Gastroesophageal sphincter (tissue), 4 donors: ENCODE results near the gene MAP6. TPM values are rescaled to one million over a fixed set of nuclear protein-coding genes. Genes with fewer than 3 reads are reported as not detected.

Experiments
- ATAC-seq: fragments of 150-250 bp; one replicate; pipeline ENCODE4 v1.9.1; 2016; ENCODE audit warnings: mild to moderate bottlenecking, moderate library complexity
- H3K27ac ChIP-seq, 4 donors: fragments of 200-600 bp; sonication (generic) in 3 of 4; 1 replicate in 3 of 4; 2 replicates in 1 of 4; pipeline ENCODE4 v1.5.1; 2016 to 2019
- H3K27me3 ChIP-seq: fragments of 200-600 bp; sonication (generic); one replicate; pipeline ENCODE4 v1.5.1; 2019
- H3K36me3 ChIP-seq, 2 donors: fragments of 200-600 bp; sonication (generic); one replicate each; pipeline ENCODE4 v1.5.1; 2019; ENCODE audit warnings: control low read depth in 1 of 2
- H3K4me1 ChIP-seq, 3 donors: fragments of 200-600 bp; sonication (generic); 1 replicate in 2 of 3; 2 replicates in 1 of 3; pipeline ENCODE4 v1.5.1; 2016 to 2019; ENCODE audit warnings: control low read depth in 2 of 3
- H3K4me3 ChIP-seq, 2 donors: fragments of 200-600 bp; sonication (generic); one replicate each; pipeline ENCODE4 v1.5.1; 2019; ENCODE audit warnings: mild to moderate bottlenecking in 1 of 2, moderate library complexity in 1 of 2
- H3K9me3 ChIP-seq, 3 donors: fragments of 200-600 bp; sonication (generic); one replicate each; pipeline ENCODE4 v1.5.1; 2017 to 2019; ENCODE audit warnings: control low read depth in 2 of 3
- EP300 ChIP-seq: sonication (generic); formaldehyde crosslinking; IDR thresholded peaks from one replicate; pipeline ENCODE4 v1.6.1; 2017; ENCODE audit warnings: antibody characterized with exemption, mild to moderate bottlenecking
- POLR2A ChIP-seq, 2 donors: fragments of 450-650 bp; IDR thresholded peaks; one replicate each; pipeline ENCODE4 v1.6.1; 2017; ENCODE audit warnings: antibody characterized with exemption in 2 of 2, mild to moderate bottlenecking in 2 of 2, moderate library complexity in 1 of 2
- POLR2AphosphoS5 ChIP-seq: sonication (generic); formaldehyde crosslinking; IDR thresholded peaks from one replicate; pipeline ENCODE4 v1.6.1; 2017; ENCODE audit warnings: antibody characterized with exemption
- WGBS, 2 donors: methylation state at CpG; one replicate each; pipeline ENCODE4 v1.1.5; 2018; ENCODE audit warnings: low coverage in 1 of 2; 5-methylcytosine and 5-hydroxymethylcytosine counted together
- total RNA-seq, 4 donors: library from RNA; depleted of rRNA; stranded (reverse); fragments of >200 nt; gene quantifications; one replicate each; pipeline ENCODE4 v1.1.0, GENCODE V29; 2016
- TF ChIP-seq, protein P1 (sequence below), 4 experiments: fragments of 200-600 bp in 2 of 4; fragments of 450-650 bp in 2 of 4; sonication (generic) in 1 of 4; IDR thresholded peaks; one replicate each; pipeline ENCODE4 v1.5.1; 2017 to 2019; ENCODE audit warnings: antibody characterized with exemption in 4 of 4, mild to moderate bottlenecking in 2 of 4, moderate library complexity in 2 of 4

Gene MAP6
- total RNA-seq, 4 donors from 2014 or later = 23.3 to 35.5 (median 25.5) TPM

DNA sequence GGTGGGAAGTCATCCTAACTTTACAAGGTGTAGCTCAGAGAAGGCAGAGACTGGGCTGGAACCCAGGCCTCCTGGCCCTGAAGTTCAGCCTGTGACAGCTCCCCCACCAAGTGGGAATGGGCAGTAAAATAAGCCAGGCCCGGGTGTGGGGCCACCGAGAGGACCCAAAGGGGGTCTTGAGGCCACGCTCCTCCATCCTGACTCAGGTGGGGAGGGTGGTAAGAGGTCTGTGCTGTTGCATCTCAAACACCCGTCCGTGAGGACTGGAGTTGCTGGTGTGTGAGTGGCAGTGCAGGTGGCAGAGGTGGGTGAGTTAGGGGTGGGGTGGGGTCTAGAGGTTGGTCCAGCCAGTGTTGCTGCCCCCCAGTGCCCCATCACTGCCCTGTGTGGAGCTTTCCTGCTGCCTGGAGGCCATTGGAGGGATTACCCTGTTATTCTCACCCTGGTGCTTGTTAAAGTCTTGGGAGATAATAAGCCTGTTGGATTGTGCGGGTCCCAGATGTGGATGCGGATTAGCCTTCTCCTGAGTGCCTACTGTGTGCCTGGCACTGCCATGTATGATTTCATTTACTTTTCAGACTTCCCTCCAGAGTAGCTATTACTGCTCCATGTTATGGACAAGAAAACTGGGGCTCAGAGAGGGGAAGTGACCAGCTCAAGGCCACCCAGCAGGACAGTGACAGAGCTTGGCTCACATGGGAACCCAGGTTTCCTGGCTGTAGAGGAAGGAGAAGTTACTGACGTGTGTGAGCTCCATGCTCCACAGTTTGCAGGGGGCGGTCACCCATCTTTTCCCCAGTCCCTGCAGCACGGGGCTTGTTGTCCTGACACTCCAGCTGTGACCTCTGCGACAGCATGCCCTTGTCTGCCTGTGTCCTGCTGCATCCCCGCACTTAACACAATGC, 93.9 kb downstream of the MAP6 start:
- H3K36me3 ChIP-seq = peaks cover 0 to 49% of the 10 kb centered on the region in 2 donors
- no peak for ATAC-seq
- no peak overlapping the region for H3K4me3 ChIP-seq
- peak overlapping the region in 2 of 4 donors; percentile 23 to 42 for H3K27ac ChIP-seq
- WGBS, 2 donors = 56% methylated on average over 5 of the region's 12 CpGs; no CpG with 5 or more reads in 1 of the 2 donors
- no peaks in the 10 kb centered on the region for H3K27me3 ChIP-seq
- TF ChIP-seq POLR2AphosphoS5 = no peak
- TF ChIP-seq, protein P1, sequence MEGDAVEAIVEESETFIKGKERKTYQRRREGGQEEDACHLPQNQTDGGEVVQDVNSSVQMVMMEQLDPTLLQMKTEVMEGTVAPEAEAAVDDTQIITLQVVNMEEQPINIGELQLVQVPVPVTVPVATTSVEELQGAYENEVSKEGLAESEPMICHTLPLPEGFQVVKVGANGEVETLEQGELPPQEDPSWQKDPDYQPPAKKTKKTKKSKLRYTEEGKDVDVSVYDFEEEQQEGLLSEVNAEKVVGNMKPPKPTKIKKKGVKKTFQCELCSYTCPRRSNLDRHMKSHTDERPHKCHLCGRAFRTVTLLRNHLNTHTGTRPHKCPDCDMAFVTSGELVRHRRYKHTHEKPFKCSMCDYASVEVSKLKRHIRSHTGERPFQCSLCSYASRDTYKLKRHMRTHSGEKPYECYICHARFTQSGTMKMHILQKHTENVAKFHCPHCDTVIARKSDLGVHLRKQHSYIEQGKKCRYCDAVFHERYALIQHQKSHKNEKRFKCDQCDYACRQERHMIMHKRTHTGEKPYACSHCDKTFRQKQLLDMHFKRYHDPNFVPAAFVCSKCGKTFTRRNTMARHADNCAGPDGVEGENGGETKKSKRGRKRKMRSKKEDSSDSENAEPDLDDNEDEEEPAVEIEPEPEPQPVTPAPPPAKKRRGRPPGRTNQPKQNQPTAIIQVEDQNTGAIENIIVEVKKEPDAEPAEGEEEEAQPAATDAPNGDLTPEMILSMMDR (IDR thresholded peaks at IDR 0.05) = peak in 1 of 4 experiments; percentile 36
- H3K9me3 ChIP-seq = no peaks in the 10 kb centered on the region
- H3K4me1 ChIP-seq = peaks cover 0 to 56% (median 0%) of the 10 kb centered on the region in 3 donors

DNA sequence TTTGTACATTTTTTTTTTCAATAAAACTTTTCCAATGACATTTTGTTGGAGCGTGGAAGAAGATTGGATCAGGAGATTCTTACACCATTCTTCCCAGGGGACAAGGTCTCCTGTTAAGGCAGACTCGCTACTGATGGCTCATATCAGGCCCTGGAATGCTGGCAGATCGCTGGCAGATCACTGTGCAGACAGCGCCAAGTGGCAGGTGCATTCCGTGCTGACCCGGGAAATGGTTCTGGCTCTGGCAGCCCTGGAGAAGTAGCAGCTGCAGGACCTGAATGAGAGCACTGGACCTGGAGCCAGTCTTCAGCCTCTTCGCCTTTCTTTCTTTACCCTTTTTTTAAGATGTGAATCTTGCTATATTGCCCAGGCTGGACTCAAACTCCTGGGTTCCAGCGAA, 96.1 kb downstream of the MAP6 start:
- H3K36me3 ChIP-seq = peaks cover 0 to 72% of the 10 kb centered on the region in 2 donors
- TF ChIP-seq, protein P1 (IDR thresholded peaks at IDR 0.05) = no peak
- peak; percentile 29 for TF ChIP-seq POLR2AphosphoS5
- peak overlapping the region in 3 of 4 donors; percentile 36 to 41 (median 38) for H3K27ac ChIP-seq
- WGBS, 2 donors = 44 to 50% methylated on average over 5 to 6 of the region's 8 CpGs
- H3K4me1 ChIP-seq = peaks cover 0 to 78% (median 0%) of the 10 kb centered on the region in 3 donors
- ATAC-seq = peak; percentile 46
- H3K9me3 ChIP-seq = no peaks in the 10 kb centered on the region
- no peaks in the 10 kb centered on the region for H3K27me3 ChIP-seq
- H3K4me3 ChIP-seq = no peak overlapping the region

DNA sequence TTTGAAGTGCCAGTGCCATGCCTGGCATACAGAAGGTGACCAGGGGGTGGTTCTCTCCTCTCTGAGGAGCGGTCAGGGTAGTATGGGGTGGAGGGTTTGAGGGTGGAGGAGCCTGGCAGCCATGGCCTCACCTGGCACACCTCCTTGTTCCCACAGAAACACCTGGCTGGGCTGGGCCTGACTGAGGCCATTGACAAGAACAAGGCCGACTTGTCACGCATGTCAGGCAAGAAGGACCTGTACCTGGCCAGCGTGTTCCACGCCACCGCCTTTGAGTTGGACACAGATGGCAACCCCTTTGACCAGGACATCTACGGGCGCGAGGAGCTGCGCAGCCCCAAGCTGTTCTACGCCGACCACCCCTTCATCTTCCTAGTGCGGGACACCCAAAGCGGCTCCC, 97.2 kb downstream of the MAP6 start:
- no peak for ATAC-seq
- Histone ChIP-seq H3K9me3 (no peaks in the 10 kb centered on the region), H3K4me3 (no peak overlapping the region), H3K27me3 (no peaks in the 10 kb centered on the region), H3K27ac (peak overlapping the region in 3 of 4 donors; percentile 21 to 41 (median 38)), H3K4me1 (peaks cover 0 to 80% (median 0%) of the 10 kb centered on the region in 3 donors), H3K36me3 (peaks cover 0 to 83% of the 10 kb centered on the region in 2 donors)
- TF ChIP-seq POLR2AphosphoS5 = no peak
- TF ChIP-seq, protein P1 (IDR thresholded peaks at IDR 0.05) = no peak
- TF ChIP-seq POLR2A (IDR thresholded peaks at IDR 0.05) = no peak
- TF ChIP-seq EP300 = no peak
- 100% methylated on average over 1 of the region's 14 CpGs; no CpG with 5 or more reads in 1 of the 2 donors for whole genome bisulfite sequencing, 2 donors

DNA sequence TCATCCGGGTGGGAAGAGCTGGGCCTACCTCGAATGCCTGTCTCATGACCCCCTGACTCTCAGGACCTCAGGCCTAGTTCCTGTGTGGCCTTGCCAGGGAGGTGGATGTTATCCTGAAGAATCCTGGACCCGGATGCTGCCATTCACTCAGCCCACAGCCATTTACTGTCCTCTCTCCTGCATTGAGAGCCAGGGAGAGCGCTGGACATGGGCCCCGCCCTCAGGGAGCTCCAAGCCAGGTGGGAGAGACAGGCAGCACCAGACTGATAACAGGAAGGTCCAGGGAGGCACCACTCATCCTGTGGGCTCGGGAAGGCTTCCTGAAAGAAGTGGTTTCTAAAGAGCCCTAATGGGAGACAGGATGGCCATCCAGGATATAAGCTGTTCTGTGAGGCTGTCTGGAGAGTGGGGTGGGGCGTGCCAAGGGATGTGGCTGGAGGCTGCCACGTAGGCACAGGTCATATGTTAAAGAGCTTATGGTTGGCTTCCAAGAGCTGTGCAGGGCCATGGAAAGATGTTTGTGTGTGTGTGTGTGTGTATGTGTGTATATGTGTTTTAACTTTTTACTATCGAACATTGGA, 98.2 kb downstream of the MAP6 start:
- H3K4me3 ChIP-seq = no peak overlapping the region
- H3K27me3 ChIP-seq = no peaks in the 10 kb centered on the region
- ATAC-seq = peak; percentile 27
- H3K9me3 ChIP-seq = no peaks in the 10 kb centered on the region
- WGBS, 2 donors = 65 to 67% methylated on average over 3 of the region's 9 CpGs
- TF ChIP-seq, protein P1 (IDR thresholded peaks at IDR 0.05) = no peak
- TF ChIP-seq POLR2A (IDR thresholded peaks at IDR 0.05) (no peak), POLR2AphosphoS5 (no peak)
- peaks cover 0 to 81% (median 9%) of the 10 kb centered on the region in 3 donors for H3K4me1 ChIP-seq
- peaks cover 0 to 92% of the 10 kb centered on the region in 2 donors for H3K36me3 ChIP-seq
- peak overlapping the region in 3 of 4 donors; percentile 11 to 38 (median 38) for H3K27ac ChIP-seq
